Prostate gland (tissue), 2 donors: ENCODE measurements around the gene C20orf144. TPM values are rescaled to one million over a fixed set of nuclear protein-coding genes. Genes with fewer than 3 reads are reported as not detected.

Experiments
- DNase-seq: peaks from one replicate; pipeline ENCODE4 v3.0.0-alpha.2; 2019; ENCODE audit warnings: low spot score
- H3K27ac ChIP-seq, 2 donors: fragments of 200-600 bp; sonication (generic); 2 replicates each; pipeline ENCODE4 v1.5.1; 2017 to 2019
- H3K27me3 ChIP-seq: fragments of 200-600 bp; sonication (generic); replicated peaks from 2 replicates; pipeline ENCODE4 v1.5.1; 2019; ENCODE audit not compliant: insufficient read depth
- H3K36me3 ChIP-seq, 2 donors: fragments of 200-600 bp; sonication (generic); 1 replicate in 1 of 2; 2 replicates in 1 of 2; pipeline versions ENCODE4 v1.5.1 to v1.8.1; 2017 to 2019
- H3K4me1 ChIP-seq: fragments of 200-600 bp; sonication (generic); replicated peaks from 2 replicates; pipeline ENCODE4 v1.5.1; 2019
- H3K4me3 ChIP-seq, 2 donors: fragments of 200-600 bp; sonication (generic); 2 replicates each; pipeline ENCODE4 v1.5.1; 2017 to 2019
- H3K9me3 ChIP-seq: fragments of 200-600 bp; sonication (generic); 2 replicates; pipeline ENCODE4 v1.5.1; 2017
- POLR2A ChIP-seq: fragments of 450-650 bp; IDR thresholded peaks from one replicate; pipeline ENCODE4 v1.6.1; 2016; ENCODE audit warnings: antibody characterized with exemption, mild to moderate bottlenecking
- POLR2AphosphoS5 ChIP-seq: sonication (generic); formaldehyde crosslinking; IDR thresholded peaks from one replicate; pipeline ENCODE4 v1.6.1; 2017; ENCODE audit warnings: antibody characterized with exemption
- WGBS: methylation state at CpG from one replicate; pipeline ENCODE4 v1.1.5; 2018; 5-methylcytosine and 5-hydroxymethylcytosine counted together
- intact Hi-C: fragments of 100-400 bp; cut with DNase I; formaldehyde crosslinking; loops from one replicate; pipeline ENCODE4 v1.14.2; 2022
- total RNA-seq, 2 donors: library from RNA; depleted of rRNA; stranded (reverse); fragments of >200 nt; gene quantifications; one replicate each; pipeline ENCODE4 v1.1.0, GENCODE V29; 2016
- TF ChIP-seq, protein P1 (sequence below), 4 experiments: fragments of 200-600 bp in 2 of 4; fragments of 450-650 bp in 2 of 4; sonication (generic) in 2 of 4; IDR thresholded peaks; 1 replicate in 3 of 4; 2 replicates in 1 of 4; pipeline ENCODE4 v1.5.1; 2016 to 2019; ENCODE audit warnings: antibody characterized with exemption in 4 of 4, mild to moderate bottlenecking in 2 of 4, moderate library complexity in 2 of 4

C20orf144 gene
- total RNA-seq, 2 donors from 2014 or later, result 0.14 to 0.91 TPM

DNA sequence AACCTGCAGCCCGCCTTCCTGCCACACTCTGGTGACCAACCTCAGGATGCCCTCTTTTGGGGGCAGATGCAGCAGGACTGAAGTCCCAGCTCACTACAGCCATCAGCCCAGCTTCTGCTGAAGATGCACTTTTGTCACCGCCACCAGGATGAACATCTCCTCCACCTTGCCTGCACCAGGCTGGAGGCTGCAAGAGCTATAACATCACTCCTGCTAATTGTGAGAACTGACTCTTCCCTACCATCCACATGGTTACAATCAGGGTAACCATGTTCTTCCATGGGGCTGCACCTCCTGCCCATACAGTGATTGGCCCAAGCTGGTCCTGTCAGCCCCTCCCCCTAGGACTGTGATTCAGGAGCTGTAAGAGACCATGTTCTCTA, 2.6 kb downstream of the C20orf144 start:
- Histone ChIP-seq H3K4me1 (peaks cover 4% of the 10 kb centered on the region), H3K36me3 (peaks cover 0 to 5% of the 10 kb centered on the region in 2 donors), H3K4me3 (no peak overlapping the region), H3K9me3 (no peaks in the 10 kb centered on the region), H3K27me3 (no peaks in the 10 kb centered on the region), H3K27ac (peak overlapping the region; percentile 83 to 90)
- intact Hi-C loops, result loop anchor here (5.0 kb wide), 1 partner anchor 207 kb away; no protein-coding TSS in a partner anchor
- WGBS, result 93% methylated on average over 2 of the region's 2 CpGs
- no peak for TF ChIP-seq POLR2A
- no peak for TF ChIP-seq POLR2AphosphoS5
- TF ChIP-seq, protein P1, sequence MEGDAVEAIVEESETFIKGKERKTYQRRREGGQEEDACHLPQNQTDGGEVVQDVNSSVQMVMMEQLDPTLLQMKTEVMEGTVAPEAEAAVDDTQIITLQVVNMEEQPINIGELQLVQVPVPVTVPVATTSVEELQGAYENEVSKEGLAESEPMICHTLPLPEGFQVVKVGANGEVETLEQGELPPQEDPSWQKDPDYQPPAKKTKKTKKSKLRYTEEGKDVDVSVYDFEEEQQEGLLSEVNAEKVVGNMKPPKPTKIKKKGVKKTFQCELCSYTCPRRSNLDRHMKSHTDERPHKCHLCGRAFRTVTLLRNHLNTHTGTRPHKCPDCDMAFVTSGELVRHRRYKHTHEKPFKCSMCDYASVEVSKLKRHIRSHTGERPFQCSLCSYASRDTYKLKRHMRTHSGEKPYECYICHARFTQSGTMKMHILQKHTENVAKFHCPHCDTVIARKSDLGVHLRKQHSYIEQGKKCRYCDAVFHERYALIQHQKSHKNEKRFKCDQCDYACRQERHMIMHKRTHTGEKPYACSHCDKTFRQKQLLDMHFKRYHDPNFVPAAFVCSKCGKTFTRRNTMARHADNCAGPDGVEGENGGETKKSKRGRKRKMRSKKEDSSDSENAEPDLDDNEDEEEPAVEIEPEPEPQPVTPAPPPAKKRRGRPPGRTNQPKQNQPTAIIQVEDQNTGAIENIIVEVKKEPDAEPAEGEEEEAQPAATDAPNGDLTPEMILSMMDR (IDR thresholded peaks at IDR 0.05), result peak in 1 of 4 experiments; percentile 6
- DNase-seq, result no peak

DNA sequence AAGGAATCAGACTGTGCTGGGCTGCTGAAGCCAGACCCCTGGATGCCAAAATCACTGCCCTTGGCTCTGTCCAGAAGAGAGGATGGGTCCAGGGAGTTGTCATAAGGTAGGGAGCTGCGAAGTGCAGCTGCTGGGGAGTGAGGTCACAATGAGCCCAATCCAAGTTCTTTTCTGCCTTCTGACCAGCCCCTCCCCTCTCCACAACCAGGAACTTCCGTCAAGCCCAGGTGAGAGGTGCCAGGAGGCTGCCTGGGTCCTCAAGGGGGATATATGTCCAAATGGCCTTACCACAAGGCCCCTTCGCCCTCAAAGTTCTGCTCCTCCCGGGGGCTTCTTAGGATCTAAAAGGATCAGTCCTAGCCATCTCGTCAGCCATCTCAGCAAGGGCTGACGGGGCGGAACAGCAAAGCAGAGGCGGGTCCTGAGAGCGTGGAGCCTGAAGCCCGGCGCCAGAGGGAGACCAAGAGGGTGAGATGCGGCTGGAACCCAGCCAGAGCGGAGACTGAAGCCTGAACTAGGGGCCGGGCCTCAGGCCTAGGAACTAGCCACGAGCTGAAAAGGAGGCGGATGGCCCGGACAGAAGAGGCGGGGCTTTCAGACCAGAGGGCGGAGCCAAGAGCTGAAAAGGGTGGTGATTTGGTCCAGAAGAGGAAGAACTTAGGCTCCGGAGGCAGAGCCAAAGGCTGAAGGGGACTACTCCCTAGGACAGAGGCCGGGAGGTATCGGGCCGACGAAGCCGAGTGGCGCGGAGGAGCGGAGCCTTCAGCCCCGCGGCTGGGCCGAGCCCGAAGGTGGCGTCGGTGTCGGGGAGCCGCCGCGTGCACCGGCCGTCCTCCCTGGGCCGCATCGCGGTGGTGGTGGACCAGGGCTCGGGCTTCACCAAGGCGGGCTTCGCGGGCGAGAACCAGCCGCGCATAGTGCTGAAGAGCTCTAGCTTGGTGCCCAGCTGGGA, 4.4 kb downstream of the C20orf144 start, which contains the start of gene ACTL10:
TSS of gene ACTL10 (plus strand) at position 651 of the 952 bp plus-strand sequence. CDS start 555 bp downstream, outside the sequence.
- Histone ChIP-seq H3K27me3 (no peaks in the 10 kb centered on the region), H3K36me3 (no peaks in the 10 kb centered on the region), H3K27ac (peak within 1 kb of the TSS; percentile 90 to 91), H3K4me3 (peak within 1 kb of the TSS; percentile 51 to 53), H3K4me1 (peaks cover 7% of the 10 kb centered on the region), H3K9me3 (no peaks in the 10 kb centered on the region)
- peak; percentile 96 for DNase-seq
- 14% methylated on average over 31 of the region's 50 CpGs for WGBS
- intact Hi-C loops, result loop anchor here (5.0 kb wide), 1 partner anchor 209 kb away; no protein-coding TSS in a partner anchor
- TF ChIP-seq POLR2A (peak; percentile 96), POLR2AphosphoS5 (peak; percentile 94)
- TF ChIP-seq, protein P1 (IDR thresholded peaks at IDR 0.05), result peak in 2 of 4 experiments; percentile 43 to 50

DNA sequence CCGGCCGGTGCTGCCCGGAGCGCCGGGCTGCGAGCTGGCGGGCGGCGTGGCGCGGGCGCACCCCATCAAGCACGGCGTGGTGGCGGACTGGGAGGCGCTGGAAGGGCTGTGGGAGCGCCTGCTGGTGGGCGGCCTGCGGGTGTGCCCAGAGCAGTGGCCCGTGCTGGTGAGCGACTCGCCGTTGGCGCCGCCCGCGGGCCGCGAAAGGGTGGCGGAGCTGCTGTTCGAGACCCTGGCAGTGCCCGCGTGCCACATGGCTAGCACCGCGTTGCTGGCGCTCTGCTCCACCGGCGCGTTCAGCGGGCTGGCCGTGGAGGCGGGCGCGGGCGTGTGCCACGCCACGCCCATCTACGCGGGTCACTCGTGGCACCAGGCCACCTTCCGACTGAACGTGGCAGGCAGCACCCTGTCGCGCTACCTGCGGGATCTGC, 5.1 kb downstream of the C20orf144 start:
- peaks cover 9% of the 10 kb centered on the region for H3K4me1 ChIP-seq

DNA sequence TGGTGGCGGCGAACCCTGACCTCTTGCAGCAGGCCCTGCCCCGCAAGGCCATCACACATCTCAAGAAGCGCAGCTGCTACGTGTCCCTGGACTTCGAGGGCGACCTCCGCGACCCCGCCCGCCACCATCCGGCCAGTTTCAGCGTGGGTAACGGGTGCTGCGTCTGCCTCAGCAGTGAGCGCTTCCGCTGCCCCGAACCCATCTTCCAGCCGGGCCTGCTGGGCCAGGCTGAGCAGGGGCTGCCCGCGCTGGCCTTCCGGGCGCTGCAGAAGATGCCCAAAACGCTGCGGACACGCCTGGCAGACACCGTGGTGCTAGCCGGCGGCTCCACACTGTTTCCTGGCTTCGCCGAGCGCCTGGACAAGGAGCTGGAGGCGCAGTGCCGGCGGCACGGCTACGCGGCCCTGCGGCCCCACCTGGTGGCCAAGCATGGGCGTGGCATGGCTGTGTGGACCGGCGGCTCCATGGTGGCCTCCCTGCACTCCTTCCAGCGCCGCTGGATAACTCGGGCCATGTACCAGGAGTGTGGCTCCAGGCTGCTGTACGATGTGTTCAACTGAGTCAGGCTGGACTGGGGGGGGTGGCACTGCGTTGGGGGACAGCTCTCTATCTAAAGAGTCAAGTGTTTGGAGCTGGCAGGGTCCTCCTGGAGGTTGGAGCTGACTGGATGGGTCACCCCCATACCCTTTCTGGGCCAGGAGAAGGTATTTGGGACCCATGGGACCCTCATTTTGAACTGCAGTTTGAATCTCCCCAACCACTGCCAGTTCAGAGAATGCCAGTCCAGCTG, 5.7 kb downstream of the C20orf144 start:
- intact Hi-C loops, result loop anchor here (5.0 kb wide), 1 partner anchor 211 kb away; no protein-coding TSS in a partner anchor
- Histone ChIP-seq H3K4me1 (peaks cover 13% of the 10 kb centered on the region), H3K4me3 (peak overlapping the region; percentile 51 to 53), H3K27me3 (no peaks in the 10 kb centered on the region), H3K27ac (peak overlapping the region; percentile 90 to 91), H3K9me3 (no peaks in the 10 kb centered on the region), H3K36me3 (no peaks in the 10 kb centered on the region)
- WGBS, result 43% methylated on average over 47 of the region's 47 CpGs
- peak; percentile 79 for DNase-seq
- TF ChIP-seq POLR2AphosphoS5 (peak; percentile 57), POLR2A (peak; percentile 24)
- TF ChIP-seq, protein P1 (IDR thresholded peaks at IDR 0.05), result peak; percentile 78 to 99 (median 92)

More for the DNA sequence above, 5.1 kb downstream of the C20orf144 start:
- 12% methylated on average over 36 of the region's 55 CpGs for whole genome bisulfite sequencing
- Histone ChIP-seq H3K4me3 (peak overlapping the region; percentile 51 to 53), H3K27ac (peak overlapping the region; percentile 90 to 91), H3K9me3 (no peaks in the 10 kb centered on the region), H3K27me3 (no peaks in the 10 kb centered on the region), H3K36me3 (no peaks in the 10 kb centered on the region)
- DNase-seq, result no peak
- no peak for TF ChIP-seq POLR2A
- intact Hi-C loops, result loop anchor here (5.0 kb wide), 1 partner anchor 210 kb away; no protein-coding TSS in a partner anchor
